ENCODE results near the gene ARHGAP15. TPM values are rescaled to one million over a fixed set of nuclear protein-coding genes. Genes with fewer than 3 reads are reported as not detected.

Gene ARHGAP15
- total RNA-seq, 2 donors from 2014 or later = 11.0 to 11.8 TPM

DNA sequence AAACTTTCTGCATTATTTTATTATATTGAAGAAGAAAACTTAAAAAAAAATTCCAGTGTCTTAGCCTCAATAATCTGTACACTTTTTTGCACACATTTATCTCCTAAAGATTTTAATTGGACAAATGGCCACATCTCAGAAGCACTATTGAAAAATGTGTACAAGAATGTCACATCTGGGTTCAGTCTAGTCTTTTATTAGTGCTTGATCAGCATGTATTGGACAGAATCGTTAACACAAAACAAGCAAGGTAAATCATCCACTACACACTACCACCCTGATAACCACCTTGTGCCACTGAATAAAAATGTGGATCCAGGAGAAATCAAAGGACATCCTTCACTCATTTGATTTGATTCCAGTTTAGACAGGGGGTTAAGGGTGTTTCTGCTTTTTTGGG is 554.8 kb downstream of the ARHGAP15 start:
- no peak overlapping the region for H3K4me3 ChIP-seq
- no peaks in the 10 kb centered on the region for H3K9me3 ChIP-seq
- no peaks in the 10 kb centered on the region for H3K27me3 ChIP-seq (replicated peaks; ENCODE audit: insufficient read depth)
- ATAC-seq (ENCODE audit: insufficient number of reproducible peaks, low FRiP score, low read depth) (no peak), DNase-seq (ENCODE audit: low spot score) (no peak)
- TF ChIP-seq, protein P1, sequence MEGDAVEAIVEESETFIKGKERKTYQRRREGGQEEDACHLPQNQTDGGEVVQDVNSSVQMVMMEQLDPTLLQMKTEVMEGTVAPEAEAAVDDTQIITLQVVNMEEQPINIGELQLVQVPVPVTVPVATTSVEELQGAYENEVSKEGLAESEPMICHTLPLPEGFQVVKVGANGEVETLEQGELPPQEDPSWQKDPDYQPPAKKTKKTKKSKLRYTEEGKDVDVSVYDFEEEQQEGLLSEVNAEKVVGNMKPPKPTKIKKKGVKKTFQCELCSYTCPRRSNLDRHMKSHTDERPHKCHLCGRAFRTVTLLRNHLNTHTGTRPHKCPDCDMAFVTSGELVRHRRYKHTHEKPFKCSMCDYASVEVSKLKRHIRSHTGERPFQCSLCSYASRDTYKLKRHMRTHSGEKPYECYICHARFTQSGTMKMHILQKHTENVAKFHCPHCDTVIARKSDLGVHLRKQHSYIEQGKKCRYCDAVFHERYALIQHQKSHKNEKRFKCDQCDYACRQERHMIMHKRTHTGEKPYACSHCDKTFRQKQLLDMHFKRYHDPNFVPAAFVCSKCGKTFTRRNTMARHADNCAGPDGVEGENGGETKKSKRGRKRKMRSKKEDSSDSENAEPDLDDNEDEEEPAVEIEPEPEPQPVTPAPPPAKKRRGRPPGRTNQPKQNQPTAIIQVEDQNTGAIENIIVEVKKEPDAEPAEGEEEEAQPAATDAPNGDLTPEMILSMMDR (IDR thresholded peaks at IDR 0.05) = no peak
- no peaks in the 10 kb centered on the region for H3K36me3 ChIP-seq
- H3K4me1 ChIP-seq (ENCODE audit: control insufficient read depth in 1 of 2, low read depth in 2 of 2) = no peaks in the 10 kb centered on the region
- H3K27ac ChIP-seq = no peak overlapping the region

DNA sequence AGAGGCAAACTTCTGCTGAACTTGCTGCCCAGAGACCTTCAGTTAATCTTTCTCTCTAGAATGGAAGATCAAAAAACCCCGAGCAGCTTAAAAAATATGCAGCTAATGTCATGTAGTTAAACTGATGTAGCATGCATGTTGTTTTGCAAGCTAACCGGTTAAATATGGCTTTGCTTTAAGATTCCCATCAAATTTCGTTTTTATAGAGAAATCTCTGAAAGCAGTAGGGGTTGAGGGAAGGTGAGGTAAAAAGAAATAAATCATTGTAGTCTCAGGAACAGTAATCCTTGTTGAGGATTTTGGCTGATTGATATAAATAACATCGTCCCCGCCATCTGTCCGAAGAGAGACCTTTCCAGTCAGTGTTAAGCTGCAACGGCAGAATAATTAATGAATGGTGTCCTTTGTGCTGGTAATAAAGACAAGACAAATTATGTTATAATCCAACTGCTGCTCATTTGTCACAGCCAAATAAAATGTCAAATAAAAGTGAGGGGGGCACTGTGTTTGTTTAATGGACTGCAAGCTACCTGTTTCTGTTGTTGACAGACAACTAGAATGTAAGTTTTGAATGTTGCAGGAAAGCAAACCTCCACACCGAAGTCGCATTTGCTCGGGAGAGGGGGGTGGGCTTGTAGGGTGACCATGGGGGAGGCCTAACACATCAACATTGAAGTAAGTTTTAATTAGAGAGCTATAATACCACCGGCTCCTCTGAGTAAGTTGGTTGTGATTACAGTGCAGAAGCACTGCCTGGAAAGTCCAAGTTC is 555.5 kb downstream of the ARHGAP15 start:
- Histone ChIP-seq H3K9me3 (no peaks in the 10 kb centered on the region), H3K36me3 (no peaks in the 10 kb centered on the region), H3K27ac (no peak overlapping the region), H3K4me1 (ENCODE audit: control insufficient read depth in 1 of 2, low read depth in 2 of 2) (no peaks in the 10 kb centered on the region), H3K4me3 (no peak overlapping the region), H3K27me3 (replicated peaks; ENCODE audit: insufficient read depth) (no peaks in the 10 kb centered on the region)
- ATAC-seq (ENCODE audit: insufficient number of reproducible peaks, low FRiP score, low read depth) (no peak), DNase-seq (ENCODE audit: low spot score) (no peak)
- TF ChIP-seq, protein P1 (IDR thresholded peaks at IDR 0.05) = no peak

DNA sequence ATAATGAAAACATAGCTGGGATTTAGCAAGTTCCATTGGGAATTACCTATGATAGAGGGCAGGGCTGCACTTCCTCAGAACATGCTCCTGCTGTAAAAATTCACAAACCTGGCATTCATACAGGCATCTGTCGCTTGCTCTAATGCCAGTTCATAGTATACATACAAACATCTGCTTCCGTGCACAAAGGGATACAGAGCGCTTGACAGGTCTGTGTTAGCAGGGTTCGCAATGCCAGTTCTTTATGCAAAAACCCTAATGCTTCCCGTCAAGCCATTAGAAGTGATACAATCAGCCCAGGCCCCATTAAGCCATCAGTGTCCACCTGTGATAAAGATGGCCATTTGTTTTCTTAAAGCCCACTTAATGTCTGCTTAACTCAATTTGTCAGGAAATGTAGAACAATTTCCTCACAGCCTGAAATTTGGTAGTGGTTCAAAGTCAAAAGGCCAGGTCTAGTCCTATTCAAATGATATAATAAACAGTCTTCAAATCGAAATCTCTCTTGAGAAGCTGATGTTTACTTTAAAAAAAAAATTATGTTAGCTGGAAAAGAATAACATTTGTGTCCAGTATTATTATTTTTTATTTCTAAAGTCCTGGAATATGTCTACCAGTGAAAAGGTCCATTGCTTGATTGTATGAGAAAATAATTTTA is 556.3 kb downstream of the ARHGAP15 start:
- Histone ChIP-seq H3K27ac (no peak overlapping the region), H3K36me3 (no peaks in the 10 kb centered on the region), H3K4me1 (ENCODE audit: control insufficient read depth in 1 of 2, low read depth in 2 of 2) (no peaks in the 10 kb centered on the region), H3K27me3 (replicated peaks; ENCODE audit: insufficient read depth) (no peaks in the 10 kb centered on the region), H3K4me3 (no peak overlapping the region), H3K9me3 (no peaks in the 10 kb centered on the region)
- TF ChIP-seq, protein P1 (IDR thresholded peaks at IDR 0.05) = no peak
- ATAC-seq (ENCODE audit: insufficient number of reproducible peaks, low FRiP score, low read depth) (no peak), DNase-seq (ENCODE audit: low spot score) (no peak)

DNA sequence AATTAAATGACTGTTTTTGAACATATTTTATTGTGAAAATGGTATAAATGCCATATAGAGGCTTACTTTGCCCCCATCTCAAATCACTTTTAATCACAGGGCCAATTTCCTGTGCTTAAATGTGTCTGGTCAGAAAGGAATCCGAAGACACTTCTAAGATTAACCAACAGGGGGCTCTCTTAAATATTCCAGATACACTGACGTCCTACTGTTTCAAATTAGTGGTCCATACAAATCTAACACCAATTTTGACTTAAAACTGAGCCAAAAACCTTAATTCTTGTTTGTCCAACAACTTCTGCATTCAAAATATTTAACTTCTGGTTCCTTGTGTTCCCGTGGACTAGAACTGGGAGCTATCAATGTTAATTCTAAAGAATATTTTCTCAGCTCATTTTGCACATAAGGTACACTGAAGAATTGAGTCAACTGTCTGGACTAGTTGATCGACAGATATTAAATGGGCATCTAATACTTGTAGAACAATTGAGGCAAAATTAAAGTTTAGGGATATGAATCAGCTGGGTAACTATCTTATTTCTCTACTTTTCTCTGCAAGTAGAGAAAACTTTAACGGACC is 557.5 kb downstream of the ARHGAP15 start:
- no peak overlapping the region for H3K4me3 ChIP-seq
- no peaks in the 10 kb centered on the region for H3K4me1 ChIP-seq (ENCODE audit: control insufficient read depth in 1 of 2, low read depth in 2 of 2)
- DNase-seq (ENCODE audit: low spot score) (no peak), ATAC-seq (ENCODE audit: insufficient number of reproducible peaks, low FRiP score, low read depth) (no peak)
- no peaks in the 10 kb centered on the region for H3K9me3 ChIP-seq
- TF ChIP-seq, protein P1 (IDR thresholded peaks at IDR 0.05) = peak; percentile 62
- no peaks in the 10 kb centered on the region for H3K27me3 ChIP-seq (replicated peaks; ENCODE audit: insufficient read depth)
- no peaks in the 10 kb centered on the region for H3K36me3 ChIP-seq
- no peak overlapping the region for H3K27ac ChIP-seq

DNA sequence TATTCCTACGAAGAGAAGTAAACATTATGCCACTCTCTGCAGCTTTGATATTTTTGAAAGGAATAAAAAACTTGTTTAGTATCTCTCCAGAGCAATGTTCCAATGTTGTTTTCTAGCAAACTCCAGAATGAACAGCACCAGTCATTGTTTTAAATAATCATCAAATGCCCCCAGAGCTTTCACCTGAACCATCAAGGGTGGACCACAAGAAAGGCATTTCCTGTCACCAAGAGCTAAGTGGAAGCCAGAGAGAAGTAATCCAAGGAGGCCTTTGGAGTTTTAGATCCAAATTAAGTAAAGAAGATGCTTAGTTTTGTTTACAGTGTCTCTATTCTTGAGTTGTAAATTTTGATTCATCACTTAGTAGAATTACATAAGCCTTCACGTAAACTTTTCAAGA is 559.0 kb downstream of the ARHGAP15 start:
- Histone ChIP-seq H3K4me1 (ENCODE audit: control insufficient read depth in 1 of 2, low read depth in 2 of 2) (no peaks in the 10 kb centered on the region), H3K4me3 (no peak overlapping the region), H3K27me3 (replicated peaks; ENCODE audit: insufficient read depth) (no peaks in the 10 kb centered on the region), H3K27ac (no peak overlapping the region), H3K9me3 (no peaks in the 10 kb centered on the region), H3K36me3 (no peaks in the 10 kb centered on the region)
- no peak for ATAC-seq (ENCODE audit: insufficient number of reproducible peaks, low FRiP score, low read depth)
- DNase-seq (ENCODE audit: low spot score) = no peak
- TF ChIP-seq, protein P1 (IDR thresholded peaks at IDR 0.05) = no peak

All from thoracic aorta (tissue), 2 donors.